HG02588 (cell line): ENCODE results near the gene SMYD3.

Experiments used
- ATAC-seq: cut with Tn5 transposase; IDR thresholded peaks from one replicate; pipeline ENCODE4 v1.9.1; 2021; ENCODE audit warnings: mild to moderate bottlenecking, moderate library complexity; ENCODE audit not compliant: unreplicated experiment

The SMYD3 gene

DNA sequence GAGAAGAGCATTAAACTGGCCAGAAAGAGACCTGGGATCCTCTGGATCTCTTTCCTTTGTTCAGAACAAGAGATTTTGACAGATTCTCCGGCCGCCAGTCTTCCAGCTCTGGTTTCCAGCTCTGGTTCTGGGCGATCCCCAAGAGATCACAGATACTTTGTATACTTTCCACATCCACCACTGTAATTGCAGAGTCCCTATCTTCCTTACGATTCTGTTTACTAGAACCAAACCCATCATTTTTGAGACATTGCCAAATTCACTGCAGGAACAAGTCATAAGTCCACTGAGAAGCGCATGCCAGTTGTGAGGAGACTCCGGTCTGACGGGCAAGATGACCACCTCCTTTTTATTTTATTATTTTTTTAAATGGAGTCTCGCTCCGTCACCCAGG, 505.2 kb downstream of the SMYD3 start:
- no peak for ATAC-seq

DNA sequence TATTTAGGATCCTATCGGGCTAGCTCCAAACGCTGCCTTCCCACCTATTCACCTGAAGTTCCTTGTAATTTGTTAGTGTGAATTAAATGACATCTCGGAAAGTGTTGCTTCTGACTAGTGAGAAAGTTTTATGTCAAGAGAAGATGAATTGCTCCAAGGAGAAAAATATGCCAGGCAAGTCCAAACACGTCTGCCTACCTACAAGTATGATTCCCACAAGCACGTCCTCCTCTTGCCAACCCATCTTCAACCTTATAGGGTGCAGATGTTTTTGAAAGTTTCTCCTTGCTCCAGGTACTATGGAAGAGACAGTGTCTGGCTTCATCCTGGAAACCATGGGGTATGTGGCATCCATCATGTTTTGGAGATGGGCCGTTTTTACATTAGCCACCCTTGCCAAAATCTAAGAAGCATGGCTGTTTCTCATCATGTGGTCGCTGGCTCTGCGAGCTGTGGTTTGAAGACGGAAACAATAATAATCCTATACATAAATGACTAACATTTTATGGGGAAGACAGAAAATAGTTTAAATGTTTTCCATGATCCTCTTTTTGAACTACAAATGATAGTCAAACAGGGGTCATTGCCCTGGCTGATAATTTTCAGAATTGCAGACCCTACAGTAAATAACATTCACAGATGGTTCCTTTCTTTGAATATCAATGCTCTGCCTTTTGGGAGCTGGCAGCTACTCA, 505.8 kb downstream of the SMYD3 start:
- no peak for ATAC-seq

- ATAC-seq, result no peak
Observed at GRCh38 chr1:246000638-246001015, 506.5 kb downstream of the SMYD3 start.

- peak; percentile 68 for ATAC-seq
Observed at GRCh38 chr1:245999697-246000637, 507.1 kb downstream of the SMYD3 start.

DNA sequence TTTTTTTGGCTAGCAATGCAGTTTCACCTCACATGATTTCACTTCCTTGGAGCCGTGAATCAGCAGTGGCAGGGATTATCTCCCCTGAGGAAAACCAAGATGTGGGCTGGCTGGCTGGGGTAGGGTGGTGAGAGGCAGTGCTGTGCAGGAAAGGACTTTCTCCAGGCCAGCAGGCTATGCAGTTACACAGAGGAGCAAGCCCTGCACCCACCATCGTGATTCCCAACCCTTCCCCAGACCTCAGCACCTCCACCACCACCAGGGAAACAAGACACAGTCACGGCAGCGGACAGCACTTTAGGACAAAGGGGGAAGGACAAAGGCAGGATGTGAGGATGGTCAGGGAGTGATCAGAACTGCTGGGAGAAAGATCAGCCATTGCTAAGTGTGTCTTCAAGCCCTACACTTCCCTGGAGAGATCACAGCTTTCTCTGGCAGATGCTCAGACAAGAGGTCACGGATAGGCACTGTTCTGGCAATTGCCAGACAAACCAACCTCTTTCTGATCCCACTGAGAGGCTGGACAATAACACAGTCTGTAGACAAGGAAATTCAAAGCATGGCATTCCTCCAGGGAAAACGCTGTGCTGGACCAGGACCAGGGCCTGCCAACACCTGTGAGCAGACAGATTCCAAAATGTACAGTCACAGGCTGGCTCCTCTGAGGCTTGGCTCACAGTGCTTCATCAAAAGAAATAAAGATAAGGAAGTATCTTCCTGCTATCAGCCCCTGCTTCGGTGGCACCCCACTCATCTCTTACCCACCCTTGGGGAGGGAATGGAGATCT, 509.4 kb downstream of the SMYD3 start:
- ATAC-seq, result no peak

DNA sequence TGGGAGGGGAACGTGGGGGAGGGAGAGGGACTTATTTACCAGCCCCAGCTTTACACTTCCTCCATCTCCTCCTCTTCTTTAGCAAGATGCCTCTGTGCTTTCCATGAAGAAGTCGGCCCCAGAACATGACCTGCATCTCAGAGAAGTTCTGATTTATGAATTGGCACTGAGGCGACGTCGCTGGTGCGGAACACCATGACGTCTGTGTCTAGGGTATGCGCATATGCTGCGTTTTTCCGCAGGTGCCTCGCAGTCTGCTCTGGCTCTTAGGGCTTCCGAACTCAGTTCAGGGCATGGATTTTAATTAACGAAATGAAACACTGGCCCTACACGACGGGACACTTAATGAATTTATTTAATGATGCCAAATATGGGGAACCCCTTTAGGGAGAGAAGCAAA, 510.3 kb downstream of the SMYD3 start:
- ATAC-seq, result no peak

DNA sequence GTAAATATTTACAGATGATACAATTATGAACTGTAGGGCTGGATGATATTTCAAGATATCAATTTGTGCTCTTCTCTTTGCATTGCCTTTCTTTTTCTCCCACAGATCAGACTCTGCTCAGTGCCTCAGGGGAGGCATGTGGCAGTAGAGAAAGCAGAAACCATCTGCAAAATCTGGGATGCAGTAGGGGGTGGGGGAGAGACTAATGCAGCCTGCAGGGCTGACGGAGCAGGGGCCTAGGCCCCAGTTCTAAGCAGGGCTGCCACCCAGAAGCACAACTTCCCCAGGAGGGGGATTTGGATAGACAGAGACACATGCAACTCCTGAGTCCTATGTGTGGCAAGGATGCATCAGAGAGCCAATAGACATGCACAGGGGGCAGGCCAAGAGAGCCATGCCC, 511.6 kb downstream of the SMYD3 start:
- ATAC-seq, result no peak

DNA sequence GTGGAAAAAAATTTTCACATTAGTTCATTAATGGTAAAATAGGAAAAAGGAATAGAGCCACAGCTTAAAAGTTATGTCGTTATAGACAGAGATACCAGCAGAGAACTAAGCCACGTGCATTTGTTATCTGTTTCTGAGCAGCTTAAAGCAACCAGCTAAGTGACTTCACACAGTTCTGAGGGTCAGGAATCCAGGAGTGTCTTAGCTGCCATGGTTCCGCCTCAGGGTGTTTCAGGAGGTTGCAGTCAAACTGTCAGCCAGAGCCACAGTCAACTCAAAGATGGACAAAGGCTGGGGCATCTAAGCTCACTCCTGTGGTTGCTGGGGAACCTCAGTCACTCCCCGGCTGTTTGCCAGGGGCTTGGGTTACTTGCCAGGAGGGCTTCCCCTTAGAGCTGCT, 515.8 kb downstream of the SMYD3 start:
- ATAC-seq, result no peak

DNA sequence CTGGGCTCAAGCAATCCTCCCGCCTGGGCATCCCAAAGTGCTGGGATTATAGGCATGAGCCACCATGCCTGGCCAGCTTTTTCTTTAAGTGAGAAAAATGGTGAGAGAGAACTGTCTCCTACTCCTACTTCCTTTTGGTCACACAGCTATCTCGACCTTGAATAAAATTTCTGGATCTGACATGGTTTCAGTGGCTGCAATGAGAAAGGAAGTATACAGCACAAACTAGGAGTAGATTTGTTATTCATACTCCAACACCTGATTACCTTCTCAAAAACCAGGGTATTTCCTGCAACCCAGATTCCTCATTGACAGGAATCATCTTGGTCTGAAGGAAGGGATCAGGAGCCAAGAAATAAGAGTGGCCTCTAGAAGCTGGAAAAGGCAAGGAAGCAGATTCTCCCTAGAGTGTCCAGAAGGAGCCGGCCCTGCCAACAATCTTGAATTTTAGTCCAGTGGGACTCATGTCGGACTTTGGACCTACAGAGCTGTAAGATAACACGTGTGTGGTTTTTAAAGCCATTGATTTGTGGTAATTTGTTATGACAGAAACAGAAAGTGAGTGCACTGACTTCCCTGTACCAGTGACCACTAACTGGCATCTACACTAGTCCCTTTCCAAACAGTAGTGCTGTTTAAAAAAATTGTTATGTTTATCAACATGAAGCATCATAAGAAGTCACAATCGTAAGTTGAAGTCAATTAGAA, 516.6 kb downstream of the SMYD3 start:
- ATAC-seq, result peak; percentile 54

GRCh38 chr1:245988393-245989078, 518.5 kb downstream of the SMYD3 start:
- ATAC-seq, result no peak

DNA sequence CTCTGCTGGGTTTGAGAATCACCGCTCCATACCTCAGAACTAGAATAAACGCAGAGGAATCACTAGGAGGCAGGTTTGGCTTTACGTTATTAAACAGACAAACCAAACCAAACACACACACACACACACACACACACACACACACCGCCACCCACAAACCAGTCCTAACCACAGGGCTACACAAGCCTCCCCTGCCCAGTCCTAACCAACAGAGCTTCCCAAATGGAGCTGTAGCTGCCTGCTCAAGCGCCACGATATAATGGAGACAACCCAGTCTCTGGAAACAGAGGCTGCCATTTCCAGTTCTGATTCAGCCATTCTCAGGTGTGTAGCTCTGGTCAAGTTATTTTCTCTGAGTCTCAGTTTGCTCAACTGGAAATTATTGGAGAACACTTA, 519.1 kb downstream of the SMYD3 start:
- ATAC-seq, result no peak

- ATAC-seq, result no peak
Observed at GRCh38 chr1:245987577-245987976, 519.5 kb downstream of the SMYD3 start.

GRCh38 chr1:245987219-245987545, 519.9 kb downstream of the SMYD3 start:
- ATAC-seq, result no peak

DNA sequence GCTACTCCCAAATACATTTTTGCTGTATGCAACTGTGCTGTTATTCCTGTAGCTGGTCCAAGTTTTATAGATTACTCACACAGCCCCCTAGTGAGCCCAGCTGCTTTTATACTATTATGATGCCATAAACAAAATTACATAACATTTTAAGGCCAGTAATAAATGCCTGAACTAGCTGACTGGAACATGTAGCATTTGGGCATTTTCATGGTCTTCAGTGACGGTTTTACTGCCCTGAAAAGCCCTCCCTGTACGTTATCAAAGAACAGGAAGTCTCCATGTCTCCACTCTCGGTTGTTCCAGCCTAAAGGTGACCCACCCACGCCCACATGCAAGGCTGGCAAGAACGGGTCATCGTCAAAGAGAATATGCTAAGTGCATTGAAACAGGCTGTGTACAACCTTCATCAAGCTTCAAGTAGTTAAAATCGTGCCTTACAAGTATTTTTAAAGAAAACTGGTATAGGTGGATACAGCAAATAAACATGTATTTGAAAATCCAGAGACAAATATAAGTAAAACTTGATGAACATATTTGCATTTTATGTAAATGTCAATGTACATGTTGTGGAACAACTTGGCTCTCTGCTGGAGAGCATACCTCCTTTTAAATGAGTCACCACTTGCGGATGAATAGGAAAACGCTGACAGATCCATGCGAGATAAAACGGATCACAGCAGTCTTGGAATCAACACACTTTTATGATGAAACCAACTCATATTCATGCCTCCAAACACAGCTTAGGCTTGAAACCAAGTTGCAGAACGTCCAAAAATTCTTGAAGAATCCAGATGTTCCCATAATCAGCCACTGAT, 520.5 kb downstream of the SMYD3 start:
- no peak for ATAC-seq

DNA sequence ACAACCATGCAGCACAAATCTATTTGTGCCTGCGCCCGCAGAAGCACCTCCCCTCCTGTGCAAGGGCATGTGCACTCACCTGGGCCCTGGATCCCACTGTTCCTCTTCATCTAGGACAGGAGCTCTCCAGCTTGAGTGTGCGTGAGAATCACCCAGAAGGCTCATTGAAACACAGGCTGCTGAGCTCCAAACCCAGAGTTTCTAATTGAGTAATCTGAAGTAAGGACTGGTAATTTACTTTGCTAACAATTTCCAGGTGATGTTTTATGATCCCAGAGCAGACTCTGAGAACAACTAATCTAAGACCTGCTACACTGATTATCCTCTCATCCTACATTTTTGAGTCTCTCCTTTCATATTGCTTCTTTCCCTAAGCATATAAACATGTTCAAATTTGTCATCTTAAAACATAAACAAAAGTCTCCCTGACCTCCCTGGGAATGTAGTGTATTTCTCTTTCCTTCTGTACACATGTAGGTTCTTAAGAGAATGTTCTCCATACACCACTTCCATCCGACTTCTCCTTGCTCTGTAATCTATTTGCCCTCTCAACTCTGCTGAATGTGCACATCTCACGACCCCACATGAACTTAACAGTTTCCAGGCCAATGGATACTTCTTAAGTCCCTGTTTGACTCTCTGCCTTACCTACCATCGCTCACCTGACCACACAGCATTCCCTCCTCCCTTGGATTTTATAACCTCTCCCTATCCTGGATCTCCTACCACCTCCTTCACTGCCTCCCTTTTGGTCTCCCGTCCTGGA, 522.5 kb downstream of the SMYD3 start:
- ATAC-seq, result no peak

DNA sequence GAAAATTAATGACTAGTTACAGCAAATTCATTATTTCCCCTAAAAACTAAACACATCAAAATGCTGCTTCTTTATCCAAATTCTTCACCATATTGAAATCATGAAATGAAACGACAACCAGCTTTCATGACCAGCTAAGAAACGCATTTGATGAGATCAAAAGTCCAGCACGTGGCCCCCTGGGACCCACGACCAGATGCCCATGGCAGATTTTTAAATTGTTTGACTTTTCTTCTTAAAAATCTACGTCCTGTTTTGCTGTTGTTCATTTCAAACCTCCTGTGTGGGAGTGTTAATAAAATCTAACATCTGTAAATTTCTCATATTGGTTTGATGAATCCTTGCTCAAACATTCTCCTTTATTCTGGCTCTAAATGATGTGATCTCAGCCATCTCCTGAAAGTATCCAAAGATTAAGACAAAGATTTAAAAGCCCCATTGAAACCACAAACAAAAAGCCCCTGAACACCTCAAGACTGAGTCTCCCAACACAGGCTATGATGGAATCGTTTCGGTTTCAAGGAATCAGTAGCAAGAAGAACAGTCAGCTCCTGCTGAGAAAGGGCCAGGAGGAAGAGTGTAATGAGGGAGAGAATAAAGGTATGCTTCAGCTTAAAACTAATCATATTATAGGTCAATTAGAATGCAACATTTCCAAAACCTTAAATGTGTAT, 523.6 kb downstream of the SMYD3 start:
- no peak for ATAC-seq

DNA sequence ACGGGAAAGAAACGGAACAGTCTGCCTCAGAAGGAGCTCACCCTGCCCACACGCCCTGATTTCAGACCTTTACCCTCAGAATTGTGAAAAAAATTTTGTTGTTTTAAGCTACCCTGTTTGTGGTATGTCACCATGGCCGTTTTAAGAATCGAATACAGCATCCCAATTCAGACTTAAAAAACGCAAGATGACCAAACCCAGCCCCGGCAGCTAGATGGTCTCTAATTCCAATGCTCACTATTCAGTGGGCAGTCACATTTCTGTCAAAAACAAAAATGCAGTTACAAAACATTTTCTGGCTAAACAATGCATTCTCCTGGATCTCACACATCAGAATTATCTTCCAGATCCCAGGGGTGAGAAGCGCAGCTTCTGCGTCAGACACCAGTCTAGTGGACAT, 527.5 kb downstream of the SMYD3 start:
- no peak for ATAC-seq

- no peak for ATAC-seq
Observed at GRCh38 chr1:245978915-245979314, 528.2 kb downstream of the SMYD3 start.
